NOMO-1 (cell line): ENCODE data around the gene UEVLD.

Experiments used
- DNase-seq, 2 experiments: peaks; one replicate each; lab custom pipeline; 2025; ENCODE audit not compliant: unreplicated experiment in 2 of 2; lab: John Stamatoyannopoulos, UW

The UEVLD gene

DNA sequence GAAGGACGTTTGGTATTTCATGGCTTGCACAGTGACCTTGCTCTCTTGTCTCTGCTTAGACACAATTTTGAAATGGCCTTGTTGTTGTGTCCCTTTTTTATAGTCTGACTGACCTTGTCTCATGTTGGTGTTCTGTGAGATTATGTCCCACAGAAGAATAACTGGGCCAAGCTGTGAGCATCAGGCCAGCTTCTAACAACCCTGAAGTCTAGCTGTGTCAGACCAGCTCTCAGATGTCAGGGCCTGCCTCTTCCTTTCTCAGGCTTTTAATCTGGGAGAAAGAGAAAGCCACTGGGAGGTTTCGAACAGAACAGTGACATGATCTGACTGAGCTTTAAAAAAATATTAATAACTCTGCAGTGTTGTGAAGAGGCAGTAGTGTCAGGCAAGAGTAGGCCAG is 2.0 kb upstream of the UEVLD start:
- no peak for DNase-seq

DNA sequence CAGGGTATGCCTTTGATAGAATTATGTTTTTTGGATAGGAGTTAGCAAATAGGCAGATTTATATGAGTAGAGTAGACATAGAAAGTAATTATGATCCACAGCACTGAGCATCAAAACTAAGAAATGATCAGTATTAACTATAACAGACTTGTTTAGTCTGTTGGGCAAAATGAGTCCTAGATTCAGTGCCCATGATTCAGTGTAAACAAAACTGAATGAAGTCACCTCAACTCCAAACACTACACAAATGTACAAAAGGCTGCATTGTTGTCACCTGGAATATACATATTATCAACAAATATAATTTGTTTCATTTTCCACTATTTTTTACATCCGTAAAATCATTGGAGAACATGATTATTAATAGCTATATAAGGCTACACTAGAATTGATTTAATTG is 6.7 kb downstream of the UEVLD start:
- no peak for DNase-seq

DNA sequence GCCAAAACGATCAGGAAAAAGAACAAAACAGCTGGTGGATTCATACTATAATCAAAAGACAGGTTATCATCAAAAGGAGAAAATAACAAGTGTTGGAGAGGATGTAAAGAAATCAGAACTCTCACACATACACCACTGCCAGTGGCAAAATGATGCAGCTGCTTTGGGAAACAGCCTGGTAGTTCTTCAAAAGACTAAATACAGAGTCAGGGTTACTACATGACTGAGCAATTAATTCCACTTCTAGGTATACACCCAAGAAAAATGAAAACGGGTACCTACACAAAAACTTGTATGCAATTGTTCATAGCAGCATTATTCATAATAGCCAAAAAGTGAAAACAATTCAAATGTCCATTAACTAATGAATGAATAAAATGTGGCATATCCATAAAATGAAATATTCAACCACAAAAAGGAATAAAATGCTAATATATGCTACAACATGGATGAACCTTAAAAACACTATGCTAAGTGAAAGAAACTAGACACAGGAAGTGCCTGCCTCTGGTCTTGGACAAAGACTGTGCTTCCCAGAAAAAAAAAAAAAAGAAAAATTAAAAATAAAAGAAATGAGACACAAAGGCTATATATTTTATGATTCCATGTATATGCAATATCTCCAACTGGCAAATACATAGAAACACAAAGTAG is 8.3 kb downstream of the UEVLD start:
- no peak for DNase-seq

DNA sequence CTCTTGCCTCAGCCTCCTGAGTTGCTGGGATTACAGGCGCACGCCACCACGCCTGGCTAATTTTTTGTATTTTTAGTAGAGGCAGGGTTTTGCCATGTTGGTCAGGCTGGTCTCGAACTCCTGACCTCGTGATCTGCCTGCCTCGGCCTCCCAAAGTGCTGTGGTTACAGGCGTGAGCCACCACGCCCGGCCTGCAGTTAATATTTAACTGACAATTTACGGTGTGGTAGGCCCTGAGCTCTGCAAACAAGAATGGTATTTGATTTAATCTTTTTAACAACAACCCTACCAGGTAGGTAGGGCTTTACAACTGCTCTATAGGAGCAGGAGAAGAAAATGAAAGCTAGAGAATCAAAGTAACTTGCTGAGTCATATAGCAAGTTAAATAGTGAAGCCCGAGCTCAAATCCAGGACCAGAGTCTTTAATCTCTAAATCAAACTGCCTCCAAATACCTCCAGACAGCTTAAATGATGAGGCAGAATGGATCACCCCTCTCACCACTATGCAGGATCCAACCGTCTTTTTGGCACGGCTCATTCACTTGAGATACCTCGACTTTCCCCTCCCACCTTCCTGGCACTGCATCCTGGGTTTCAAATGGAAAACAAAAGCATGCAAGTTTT is 9.4 kb downstream of the UEVLD start:
- DNase-seq, result no peak

DNA sequence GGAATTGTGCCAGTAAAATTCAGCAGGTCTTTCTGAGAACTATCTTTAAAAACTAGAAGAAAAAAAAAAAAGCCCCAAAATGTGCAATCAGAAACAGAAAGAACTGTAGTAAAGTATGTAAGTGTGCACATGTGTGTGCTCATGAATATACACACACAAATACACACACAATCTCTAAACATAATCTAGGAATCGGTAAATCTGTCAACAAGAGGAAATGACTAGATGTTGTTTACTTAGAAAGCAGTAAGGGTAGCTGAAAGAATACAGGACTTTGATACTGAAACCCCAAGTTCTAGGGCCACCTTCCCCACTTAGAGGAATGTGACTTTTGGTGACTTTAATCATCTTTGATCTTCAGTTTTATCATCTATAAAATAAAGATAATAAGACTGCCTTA is 13.2 kb downstream of the UEVLD start:
- DNase-seq, result no peak

DNA sequence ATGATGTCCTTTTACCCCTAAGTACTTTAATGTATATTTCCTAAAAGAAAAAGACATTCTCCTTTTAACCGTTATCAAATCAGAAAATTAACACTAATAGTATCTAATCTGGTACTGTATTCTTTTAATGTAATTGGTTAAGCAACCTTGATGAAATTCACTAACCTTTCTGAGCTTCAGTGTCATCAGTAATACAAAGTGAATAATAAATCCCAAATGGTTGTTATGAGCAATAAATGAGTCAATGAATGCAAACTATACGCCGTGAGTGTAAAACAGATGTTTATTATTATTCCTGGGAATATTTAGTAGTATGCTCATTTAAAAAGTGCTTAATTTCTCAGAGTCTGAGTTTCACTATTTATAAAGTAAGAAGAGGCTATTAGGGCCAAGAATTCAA is 21.5 kb downstream of the UEVLD start:
- DNase-seq, result no peak

DNA sequence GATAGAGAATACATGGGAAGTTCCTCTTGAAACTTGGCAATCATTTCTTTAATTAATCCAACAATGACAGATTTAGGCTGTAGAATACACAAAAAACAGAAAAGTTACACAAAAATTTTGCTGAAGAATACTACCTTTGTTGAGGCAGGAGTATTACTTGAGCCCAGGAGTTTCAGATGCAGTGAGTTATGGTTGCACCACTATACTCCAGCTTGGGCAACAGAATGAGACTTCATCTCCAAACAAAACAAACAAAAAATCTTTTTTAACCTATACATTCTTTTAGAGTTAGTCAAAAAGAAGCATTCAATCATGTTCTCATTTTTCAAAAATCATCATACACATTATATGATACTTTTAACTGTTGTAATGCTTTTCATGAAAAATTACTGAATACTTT is 22.1 kb downstream of the UEVLD start:
- DNase-seq, result no peak

DNA sequence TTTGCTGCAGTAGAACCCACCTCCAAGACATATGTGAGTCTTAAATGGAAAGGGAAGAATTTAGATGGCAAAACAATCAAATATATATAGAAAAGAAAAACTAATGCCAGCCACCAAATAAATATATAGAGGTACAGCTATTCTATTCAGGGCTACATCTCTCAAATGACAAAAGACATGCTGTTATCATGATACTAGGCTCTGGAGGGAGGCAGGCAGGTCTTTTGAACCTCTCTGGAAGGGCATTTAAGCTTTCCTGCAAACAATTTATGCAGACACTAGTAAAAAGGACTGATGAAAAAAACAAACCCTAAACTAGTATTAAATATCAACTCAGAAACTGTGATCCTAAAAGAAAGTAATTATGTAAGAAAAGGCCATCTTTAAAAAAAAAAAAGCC is 24.4 kb downstream of the UEVLD start:
- no peak for DNase-seq

DNA sequence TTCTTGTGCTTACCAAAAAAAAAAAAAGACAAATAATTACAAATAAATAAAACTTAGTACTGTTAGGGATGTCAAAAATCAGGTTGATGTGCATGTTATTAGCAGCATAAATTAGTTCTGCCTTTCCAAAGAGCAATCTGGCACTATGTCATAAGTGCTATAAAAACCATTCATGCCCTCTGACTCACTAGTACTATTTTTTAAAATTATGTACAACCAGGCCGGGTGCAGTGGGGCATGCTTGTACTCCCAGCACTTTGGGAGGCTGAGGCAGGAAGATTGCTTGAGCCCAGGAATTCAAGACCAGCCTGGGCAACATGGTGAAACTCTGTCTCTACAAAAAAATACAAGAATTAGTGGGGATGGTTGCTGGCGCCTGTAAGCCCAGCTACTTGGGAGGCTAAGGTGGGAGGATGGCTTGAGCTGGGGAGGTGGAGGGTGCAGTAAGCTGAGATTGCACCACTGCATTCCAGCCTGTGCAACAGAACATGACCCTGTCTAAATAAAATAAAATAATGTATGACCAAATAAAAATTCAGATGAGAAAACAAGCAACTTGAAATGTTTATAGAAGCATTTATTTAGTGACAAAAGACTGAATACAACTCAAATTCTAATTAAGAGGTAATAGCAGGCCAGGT is 25.3 kb downstream of the UEVLD start:
- no peak for DNase-seq

DNA sequence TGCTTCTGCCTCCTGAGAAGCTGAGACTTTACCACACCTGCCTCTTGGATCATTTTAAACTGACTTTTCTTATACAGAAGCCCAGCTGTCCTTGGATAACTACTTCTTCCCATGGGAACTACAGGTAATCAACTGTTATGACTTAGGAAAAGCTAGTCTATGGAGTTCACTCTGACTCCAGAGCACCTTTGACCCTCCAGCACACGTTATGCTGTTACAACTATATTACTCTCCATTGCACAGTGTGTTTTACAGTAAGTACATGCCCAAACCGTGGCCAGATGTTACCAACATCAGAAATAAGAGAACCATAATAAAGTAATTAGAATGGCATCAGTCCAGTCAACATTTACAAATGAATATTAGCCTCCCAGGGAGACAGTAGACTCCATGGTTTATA is 40.5 kb downstream of the UEVLD start:
- no peak for DNase-seq

DNA sequence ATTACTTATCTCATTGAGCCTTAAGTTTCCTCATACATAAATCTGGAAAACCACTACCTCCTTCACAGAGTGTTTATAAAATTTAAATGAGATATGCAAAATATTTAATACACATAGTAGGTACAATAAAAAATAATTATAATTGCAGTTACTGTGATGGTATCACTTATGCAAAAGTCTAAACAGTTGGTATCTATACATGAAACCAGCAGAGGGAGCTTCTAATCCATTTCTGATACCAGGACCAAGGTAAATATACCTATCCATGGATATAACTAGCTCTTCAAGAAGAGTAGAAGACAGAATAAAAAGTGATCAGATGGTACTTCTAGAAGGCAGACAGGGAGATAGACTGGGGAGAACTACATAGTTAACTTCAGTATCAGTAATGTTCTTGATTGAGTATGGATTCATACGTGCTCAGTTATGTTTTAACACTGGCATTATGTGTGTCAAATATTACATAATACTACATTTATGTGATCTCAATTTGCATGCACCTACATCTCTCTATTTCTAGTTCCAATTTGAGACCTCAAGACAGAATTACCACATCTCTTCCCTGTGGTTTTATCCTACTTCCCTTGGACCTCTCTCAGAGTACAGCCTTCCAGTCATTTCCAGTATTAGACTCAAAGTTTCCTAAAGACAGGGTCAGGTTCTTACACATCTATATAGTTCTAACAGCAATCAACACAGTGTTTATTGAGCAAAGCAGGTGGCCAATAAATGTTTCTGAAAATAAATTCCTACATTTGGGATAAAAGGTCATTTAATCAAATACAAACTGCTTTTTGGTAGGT is 48.1 kb downstream of the UEVLD start:
- peak in 1 of 2 experiments; percentile 14 for DNase-seq

DNA sequence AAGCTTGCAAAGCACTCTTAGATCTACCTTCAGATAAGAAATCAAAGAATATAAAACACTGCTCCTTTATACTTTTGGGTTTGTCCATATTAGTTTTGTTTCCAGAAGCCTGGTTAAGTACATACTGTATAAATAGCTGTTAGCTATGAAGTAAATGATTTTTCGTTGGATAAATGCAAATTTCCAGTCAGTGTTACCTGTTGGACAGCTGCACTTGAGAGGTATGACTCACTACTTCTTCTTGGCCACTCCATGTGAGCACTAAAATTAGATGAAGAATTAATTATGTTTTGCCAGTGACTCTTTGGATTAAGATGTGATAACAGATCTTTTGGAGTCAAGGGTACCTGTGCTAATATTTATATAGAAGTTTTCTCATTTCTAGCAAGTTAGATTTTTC is 52.3 kb downstream of the UEVLD start:
- DNase-seq, result no peak

DNA sequence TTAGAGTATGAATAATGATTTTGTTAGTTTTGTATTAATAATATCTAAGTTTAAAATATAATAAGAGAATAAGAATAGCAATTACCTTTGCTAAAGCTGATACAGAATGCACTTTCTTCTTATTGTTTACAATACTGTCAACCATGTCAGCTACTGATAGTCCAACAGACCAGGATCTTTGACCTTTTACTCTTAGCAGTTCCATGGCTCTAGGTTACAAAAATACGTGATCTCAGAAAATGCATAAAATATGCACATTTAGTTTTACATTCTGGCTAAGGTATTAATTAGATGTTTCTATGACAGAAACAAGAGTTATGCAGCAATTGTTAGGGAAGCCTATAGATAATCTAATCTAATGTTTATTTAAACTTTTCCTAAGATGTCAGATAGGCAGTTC is 54.3 kb downstream of the UEVLD start:
- no peak for DNase-seq

DNA sequence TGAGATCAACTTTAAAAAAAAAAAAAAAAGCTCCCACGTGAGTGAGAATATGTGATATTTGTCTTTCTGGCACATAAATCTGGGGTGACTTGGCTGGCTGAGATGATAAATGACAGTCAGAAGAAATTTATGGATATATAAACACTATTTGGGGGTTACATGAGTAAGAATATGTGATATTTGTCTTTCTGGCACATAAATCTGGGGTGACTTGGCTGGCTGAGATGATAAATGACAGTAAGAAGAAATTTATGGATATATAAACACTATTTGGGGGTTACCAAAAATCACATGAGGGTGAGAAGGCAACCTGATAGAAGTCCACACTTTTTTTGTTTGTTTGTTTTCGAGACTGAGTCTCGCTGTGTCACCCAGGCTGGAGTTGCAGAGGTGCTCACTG is 55.2 kb downstream of the UEVLD start:
- no peak for DNase-seq

DNA sequence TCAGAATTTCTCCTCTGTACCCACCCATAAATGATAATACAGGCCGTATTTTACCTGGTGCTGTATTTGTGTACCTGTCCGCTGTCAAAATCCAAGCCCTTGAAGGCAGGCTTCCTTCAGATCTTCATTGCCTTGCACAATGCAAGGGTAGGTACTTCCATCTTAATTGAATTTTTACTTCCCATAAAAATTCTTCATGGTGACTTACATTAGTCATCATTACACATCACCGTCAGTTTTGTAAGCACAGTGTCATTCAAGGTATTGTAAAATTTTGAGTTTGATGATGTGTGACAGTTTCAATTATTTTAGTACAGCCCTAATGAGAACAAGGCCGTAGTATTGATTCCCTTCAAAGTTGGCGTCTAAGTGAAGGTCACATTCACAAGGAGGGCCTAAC is 61.0 kb downstream of the UEVLD start:
- DNase-seq, result peak; percentile 20 to 80

DNA sequence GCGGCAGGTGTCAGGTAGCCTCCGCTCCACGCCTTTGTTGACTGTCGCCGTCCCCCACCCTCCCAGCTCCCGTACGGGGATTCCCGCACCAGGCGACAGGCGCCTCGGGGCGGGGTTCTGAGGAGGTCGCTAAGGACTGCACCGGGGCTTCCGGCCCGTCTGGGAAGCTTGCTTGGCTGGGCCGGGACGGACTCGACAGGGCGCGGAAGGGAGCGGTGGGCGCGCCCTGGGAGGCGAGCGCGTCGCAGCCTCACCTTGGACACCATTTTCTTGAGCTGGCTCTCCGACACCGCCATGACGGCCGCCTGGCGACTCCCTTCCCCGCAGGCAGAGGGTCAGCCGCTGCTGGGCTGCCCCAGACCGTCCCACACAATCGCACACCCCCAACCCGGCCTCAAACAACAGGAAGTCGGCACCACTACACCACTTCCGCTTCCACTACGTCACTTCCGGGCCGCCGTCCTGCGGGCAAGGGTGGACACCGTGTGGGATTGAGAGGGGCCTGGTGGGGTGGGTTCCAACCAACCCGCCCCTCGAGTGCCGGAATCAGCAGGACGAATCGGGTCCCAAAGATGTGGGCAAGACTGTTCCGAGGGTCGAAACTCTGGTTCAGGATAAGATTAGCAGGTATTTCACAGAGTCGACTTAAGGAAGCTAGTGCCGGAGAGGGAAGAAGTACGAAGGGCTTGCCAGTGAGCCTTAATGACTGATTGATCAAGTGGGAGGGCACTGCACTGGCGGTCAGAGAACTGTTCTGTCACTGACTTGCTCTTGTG is 61.8 kb downstream of the UEVLD start, which contains the start of gene TSG101:
TSG101 (minus strand) TSS at position 422 of the 776 bp plus-strand sequence; CDS start at position 296, 126 bp downstream.
- DNase-seq, result peak; percentile 82 to 94

DNA sequence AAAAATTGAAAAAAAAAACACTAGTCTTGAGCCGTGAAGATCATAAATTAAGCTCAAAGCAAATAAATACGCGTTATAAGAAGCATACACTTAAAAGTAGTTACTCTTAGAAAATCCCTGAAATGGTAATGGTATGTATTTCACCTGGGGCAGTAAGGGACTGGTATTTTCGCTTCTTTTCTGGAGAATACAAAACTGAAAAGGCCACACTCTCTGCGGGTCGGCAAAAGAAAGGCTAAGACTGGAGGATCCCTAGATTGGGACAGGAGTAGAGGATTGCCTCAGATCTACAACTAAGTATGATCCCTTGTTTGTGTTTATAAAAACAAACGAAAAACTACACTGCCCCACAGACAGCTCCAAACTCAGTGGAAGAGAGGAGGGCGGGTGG is 62.4 kb downstream of the UEVLD start:
- peak in 1 of 2 experiments; percentile 22 for DNase-seq

DNA sequence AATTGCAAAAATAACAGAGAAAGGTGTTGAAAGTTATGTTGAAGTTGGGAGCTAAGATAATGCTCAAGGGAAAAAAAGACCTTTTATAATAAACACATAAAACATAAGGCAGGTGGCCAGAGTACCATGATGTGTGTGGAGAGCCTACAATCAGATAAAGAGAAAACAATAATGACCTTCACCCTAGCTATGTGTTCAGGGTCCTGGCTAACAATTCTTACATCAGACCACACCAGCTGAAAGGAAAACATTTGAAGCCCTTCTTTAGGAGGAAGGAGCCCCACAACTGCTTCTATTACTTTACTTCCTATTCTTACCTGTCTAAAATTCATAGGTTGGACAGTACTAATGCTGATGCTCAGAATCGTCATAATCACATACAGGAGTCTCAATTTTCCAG is 64.3 kb downstream of the UEVLD start:
- DNase-seq, result no peak

DNA sequence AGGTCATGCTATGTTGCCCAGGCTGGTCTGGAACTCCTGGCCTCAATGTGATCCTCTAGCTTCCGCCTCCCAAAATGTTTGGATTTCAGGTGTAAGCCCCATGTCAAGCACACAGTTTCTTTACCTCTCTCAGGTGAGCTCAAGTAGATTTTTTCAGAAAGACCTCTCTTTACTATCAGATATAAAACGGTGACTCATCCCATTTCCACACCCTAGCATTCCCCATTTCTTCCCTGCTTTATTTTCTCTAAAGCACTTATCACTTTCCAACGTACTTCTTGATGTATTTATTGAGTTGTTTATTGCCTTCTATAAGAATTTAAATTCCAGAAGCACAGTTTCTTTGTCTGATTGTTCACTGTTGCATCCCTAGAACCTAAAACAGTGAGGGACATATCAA is 65.5 kb downstream of the UEVLD start:
- no peak for DNase-seq

DNA sequence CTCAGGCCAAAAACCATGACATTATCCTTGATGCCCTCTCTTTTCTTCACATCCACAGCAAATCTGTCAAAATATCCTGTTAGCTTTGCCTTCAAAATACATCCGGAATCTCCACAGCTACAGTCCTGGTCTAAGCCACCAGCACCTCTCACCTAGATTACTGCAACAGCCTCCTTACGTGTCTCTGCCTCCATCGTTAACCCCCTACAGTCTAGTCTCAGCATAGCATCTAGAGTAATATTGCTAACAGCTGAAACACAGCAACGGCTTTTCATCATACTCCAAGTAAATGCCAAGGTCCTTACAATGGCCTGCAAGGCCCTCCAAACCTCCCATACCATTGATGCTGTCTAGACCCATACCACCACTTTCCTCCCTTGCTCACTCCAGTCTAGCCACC is 66.1 kb downstream of the UEVLD start:
- no peak for DNase-seq

DNA sequence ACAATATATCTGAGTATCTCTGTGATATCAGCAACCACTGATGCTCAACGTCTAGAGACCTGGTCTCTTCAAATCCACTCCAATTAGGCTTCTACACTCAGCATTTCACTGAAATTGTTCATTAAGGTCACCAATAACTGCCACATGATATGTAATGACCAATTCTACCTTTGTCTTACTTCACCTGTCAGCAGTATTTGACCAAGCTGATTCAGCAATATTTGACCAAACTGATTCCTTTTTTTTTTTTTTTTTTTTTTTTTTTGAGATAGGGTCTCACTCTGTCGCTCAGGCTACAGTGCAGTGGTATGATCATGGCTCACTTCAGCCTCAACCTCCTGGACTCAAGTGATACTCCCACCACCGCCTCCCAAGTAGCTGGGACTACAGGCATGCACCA is 67.4 kb downstream of the UEVLD start:
- DNase-seq, result no peak
